A549 (cell line): Measurements from ENCODE around the gene TMEM131. TPM values are rescaled to one million over a fixed set of nuclear protein-coding genes. Genes with fewer than 3 reads are reported as not detected.

Experiments
- ATAC-seq, 2 experiments: fragments of 200-7000 bp in 1 of 2; fragments of >200 bp in 1 of 2; cut with Nextera tagmentation in 1 of 2; cut with Tn5 transposase in 1 of 2; 3 replicates each; pipeline versions ENCODE4 v1.8.0 to v1.9.1; 2018 to 2020; ENCODE audit warnings: mild to moderate bottlenecking in 1 of 2, moderate library complexity in 1 of 2
- CTCF ChIA-PET: fragments of 300-600 bp; sonication (Branson Sonifier 250); formaldehyde crosslinking; extraction: SDS; loops from one replicate; lab custom pipeline; 2021; ENCODE audit warnings: antibody characterized with exemption, inconsistent platforms; lab: Yijun Ruan, JAX
- POLR2A ChIA-PET: fragments of 350-600 bp; formaldehyde crosslinking; extraction: SDS; loops from one replicate; lab custom pipeline; 2021; ENCODE audit warnings: antibody characterized with exemption, inconsistent platforms; lab: Yijun Ruan, JAX
- DNase-seq, 2 experiments: peaks; one replicate each; pipeline versions ENCODE4 v3.0.0 to v3.0.0-alpha.2; 2011 to 2016; ENCODE audit warnings: low read depth in 1 of 2, low spot score in 1 of 2
- FAIRE-seq: peaks from 2 replicates; lab custom pipeline; 2011; peaks lifted over from hg19 to GRCh38; lab: Jason Lieb, UNC
- H3K27ac ChIP-seq, 2 experiments: fragments of >200 bp; sonication (Bioruptor Twin); formaldehyde crosslinking; 3 replicates each; pipeline ENCODE4 v1.5.1; 2016 to 2017
- H3K4me1 ChIP-seq: fragments of >200 bp; sonication (Bioruptor Twin); formaldehyde crosslinking; 3 replicates; pipeline ENCODE4 v1.6.1; 2016
- H3K4me2 ChIP-seq: fragments of >200 bp; sonication (Bioruptor Twin); formaldehyde crosslinking; 3 replicates; pipeline ENCODE4 v1.6.1; 2016
- H3K4me3 ChIP-seq: fragments of >200 bp; sonication (Bioruptor Twin); formaldehyde crosslinking; 3 replicates; pipeline ENCODE4 v1.5.1; 2016
- H3K9me3 ChIP-seq: fragments of >200 bp; sonication (Bioruptor Twin); formaldehyde crosslinking; 3 replicates; pipeline ENCODE4 v1.6.1; 2016
- BHLHE40 ChIP-seq: IDR thresholded peaks from 2 replicates; pipeline ENCODE4 v1.6.1; 2012; ENCODE audit warnings: low read depth, low read length, inconsistent platforms
- CBX8 ChIP-seq: fragments of 200-600 bp; sonication (generic); IDR thresholded peaks from 2 replicates; pipeline ENCODE4 v1.6.1; 2016
- CHD2 ChIP-seq: fragments of 150-350 bp; IDR thresholded peaks from 2 replicates; pipeline ENCODE4 v1.6.1; 2014; ENCODE audit warnings: low read length; ENCODE audit not compliant: partially characterized antibody
- CHD4 ChIP-seq: fragments of 200-600 bp; sonication (generic); IDR thresholded peaks from 2 replicates; pipeline ENCODE4 v1.6.1; 2016; ENCODE audit warnings: antibody characterized with exemption, mild to moderate bottlenecking, borderline replicate concordance
- EHF ChIP-seq: fragments of 250-450 bp; sonication (Bioruptor Pico); IDR thresholded peaks from 2 replicates; pipeline ENCODE4 v1.5.0; 2020; ENCODE audit warnings: mild to moderate bottlenecking
- EHMT2 ChIP-seq: fragments of 200-600 bp; sonication (generic); IDR thresholded peaks from 2 replicates; pipeline ENCODE4 v1.6.1; 2016; ENCODE audit warnings: antibody characterized with exemption, low read depth, mild to moderate bottlenecking, moderate library complexity
- ESRRA ChIP-seq: fragments of 150-350 bp; IDR thresholded peaks from 2 replicates; pipeline ENCODE4 v1.6.1; 2014; ENCODE audit warnings: mild to moderate bottlenecking, low read length, borderline replicate concordance
- FOSL2 ChIP-seq, 2 experiments: fragments of 450-650 bp in 1 of 2; fragments of >200 bp in 1 of 2; sonication (Bioruptor Twin) in 1 of 2; formaldehyde crosslinking; IDR thresholded peaks; 2 replicates each; pipeline versions ENCODE4 v1.5.0 to v1.6.1; 2016 to 2020; ENCODE audit warnings: mild to moderate bottlenecking in 1 of 2, moderate library complexity in 1 of 2
- FOXS1 ChIP-seq: fragments of 250-450 bp; sonication (Bioruptor Pico); IDR thresholded peaks from 2 replicates; pipeline ENCODE4 v1.5.0; 2020; ENCODE audit warnings: mild to moderate bottlenecking, moderate library complexity
- HOXB5 ChIP-seq: fragments of 250-450 bp; sonication (Bioruptor Pico); IDR thresholded peaks from 2 replicates; pipeline ENCODE4 v1.5.0; 2020; ENCODE audit warnings: mild to moderate bottlenecking, moderate library complexity
- MAFK ChIP-seq: fragments of 450-650 bp; IDR thresholded peaks from 2 replicates; pipeline ENCODE4 v1.6.1; 2014; ENCODE audit not compliant: partially characterized antibody
- NPAS2 ChIP-seq: fragments of 250-450 bp; sonication (Bioruptor Pico); IDR thresholded peaks from 2 replicates; pipeline ENCODE4 v1.8.0; 2022; ENCODE audit warnings: mild to moderate bottlenecking, moderate library complexity, borderline replicate concordance
- RAD21 ChIP-seq, 2 experiments: fragments of >200 bp in 1 of 2; sonication (Bioruptor Twin) in 1 of 2; formaldehyde crosslinking in 1 of 2; IDR thresholded peaks in 1 of 2; conservative IDR thresholded peaks in 1 of 2; 2 replicates in 1 of 2; 3 replicates in 1 of 2; pipeline ENCODE4 v1.6.1; 2012 to 2018; ENCODE audit warnings: inconsistent platforms in 1 of 2
- RARB ChIP-seq: fragments of 250-450 bp; sonication (Bioruptor Pico); IDR thresholded peaks from 2 replicates; pipeline ENCODE4 v1.8.0; 2021; ENCODE audit warnings: mild to moderate bottlenecking, moderate library complexity
- RCOR1 ChIP-seq: fragments of 150-350 bp; IDR thresholded peaks from 2 replicates; pipeline ENCODE4 v1.6.1; 2014; ENCODE audit warnings: antibody characterized with exemption, low read length, low read depth
- RFX5 ChIP-seq: fragments of 450-650 bp; IDR thresholded peaks from 2 replicates; pipeline ENCODE4 v1.7.1; 2014; ENCODE audit warnings: antibody characterized with exemption, mild to moderate bottlenecking, moderate library complexity
- RNF2 ChIP-seq: fragments of 200-600 bp; sonication (generic); IDR thresholded peaks from 2 replicates; pipeline ENCODE4 v1.6.1; 2016; ENCODE audit warnings: low read depth, mild to moderate bottlenecking, antibody characterized with exemption, moderate library complexity, borderline replicate concordance
- SREBF2 ChIP-seq: fragments of 450-650 bp; IDR thresholded peaks from 2 replicates; pipeline ENCODE4 v1.6.1; 2014; ENCODE audit warnings: mild to moderate bottlenecking, moderate library complexity
- TP53 ChIP-seq: fragments of 250-450 bp; sonication (Bioruptor Pico); IDR thresholded peaks from 2 replicates; pipeline ENCODE4 v1.5.0; 2021; ENCODE audit warnings: mild to moderate bottlenecking, moderate library complexity
- ZC3H11A ChIP-seq: fragments of 450-650 bp; IDR thresholded peaks from 2 replicates; pipeline ENCODE4 v1.6.1; 2014; ENCODE audit warnings: antibody characterized with exemption, mild to moderate bottlenecking
- ZFP36 ChIP-seq: fragments of 450-650 bp; IDR thresholded peaks from 2 replicates; pipeline ENCODE4 v1.6.1; 2014; ENCODE audit warnings: borderline replicate concordance; ENCODE audit not compliant: partially characterized antibody
- ZNF302 ChIP-seq: fragments of 250-450 bp; sonication (Bioruptor Pico); IDR thresholded peaks from 2 replicates; pipeline ENCODE4 v1.9.0; 2021; ENCODE audit warnings: inconsistent platforms, mild to moderate bottlenecking, moderate library complexity
- WGBS: methylation state at CpG from one replicate; pipeline ENCODE4 v1.1.6; 2017; ENCODE audit errors: missing lambda C conversion rate; 5-methylcytosine and 5-hydroxymethylcytosine counted together
- polyA plus RNA-seq, 4 experiments: library from polyadenylated mRNA; depleted of rRNA in 3 of 4; stranded (reverse); fragments of >200 nt; fragmentation: RNase III in 1 of 4; extraction: RNeasy Plus Mini Kit Qiagen cat#74134 plus additional on column Dnase treatment in 1 of 4; gene quantifications; 2 replicates in 3 of 4; 3 replicates in 1 of 4; pipeline ENCODE4 v1.2.3, GENCODE V29; 2011 to 2017
- TF ChIP-seq, protein P1 (sequence below): fragments of 150-350 bp; IDR thresholded peaks from 2 replicates; pipeline ENCODE4 v1.6.1; 2014; ENCODE audit warnings: low read depth, mild to moderate bottlenecking, low read length
- TF ChIP-seq, protein P2 (sequence below): IDR thresholded peaks from 2 replicates; pipeline ENCODE4 v1.6.1; 2012
- TF ChIP-seq, protein P3 (sequence below): fragments of >200 bp; sonication (Bioruptor Twin); formaldehyde crosslinking; IDR thresholded peaks from 3 replicates; pipeline ENCODE4 v1.5.1; 2016
- TF ChIP-seq, protein P4 (sequence below): fragments of 250-450 bp; sonication (Bioruptor Pico); IDR thresholded peaks from 2 replicates; pipeline ENCODE4 v1.5.0; 2020; ENCODE audit warnings: low read depth, mild to moderate bottlenecking, moderate library complexity
- TF ChIP-seq, protein P5 (sequence below): fragments of 250-450 bp; sonication (Bioruptor Pico); IDR thresholded peaks from 2 replicates; pipeline ENCODE4 v1.5.0; 2021; ENCODE audit warnings: mild to moderate bottlenecking, moderate library complexity, borderline replicate concordance

Gene TMEM131
- polyA plus RNA-seq, 2 of the 4 experiments (the other 2 are of a cell fraction), result 14.5 to 21.8 TPM

DNA sequence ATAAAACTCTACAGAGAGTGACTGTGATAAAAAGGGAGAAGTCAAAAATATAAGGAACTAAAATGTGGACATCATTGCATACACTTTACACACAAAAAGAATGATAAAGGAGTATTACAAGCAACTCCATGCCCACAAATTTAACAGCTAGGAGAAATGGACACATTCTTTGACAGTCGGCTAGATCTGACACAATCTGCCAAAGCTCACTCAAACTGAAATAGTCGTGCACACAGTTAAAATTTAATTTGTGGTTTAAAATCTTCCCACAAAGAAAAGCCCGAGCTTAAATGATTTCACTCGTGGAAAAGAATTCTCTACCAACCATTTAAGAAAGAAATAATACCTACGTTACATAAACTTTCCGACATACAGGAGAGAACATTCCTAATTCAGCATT, 149.9 kb downstream of the TMEM131 start:
- no peak for ATAC-seq
- FAIRE-seq, result no peak
- WGBS, result 90% methylated on average over 6 of the region's 6 CpGs
- H3K4me1 ChIP-seq, result no peaks in the 10 kb centered on the region; the same call in 2 of the 3 replicates
- H3K4me2 ChIP-seq, result no peak overlapping the region
- POLR2A ChIA-PET, result interaction anchor here (0.7 kb wide), 1 partner anchor 761 kb away, joined by 3 read pairs; no protein-coding TSS in a partner anchor
- DNase-seq, result no peak
- TF ChIP-seq MAFK (no peak), TP53 (no peak), NPAS2 (no peak), FOSL2 (IDR thresholded peaks at IDR 0.05) (no peak), FOSL2 (CRISPR knock-in tag; IDR thresholded peaks at IDR 0.05) (no peak), EHMT2 (no peak), ZFP36 (no peak), RNF2 (no peak), ZC3H11A (no peak), RCOR1 (no peak), HOXB5 (no peak), ZNF302 (CRISPR knock-in tag) (no peak), BHLHE40 (no peak), EHF (CRISPR knock-in tag) (no peak), RFX5 (no peak), ESRRA (no peak), SREBF2 (no peak), CHD4 (no peak)
- TF ChIP-seq, protein P1, sequence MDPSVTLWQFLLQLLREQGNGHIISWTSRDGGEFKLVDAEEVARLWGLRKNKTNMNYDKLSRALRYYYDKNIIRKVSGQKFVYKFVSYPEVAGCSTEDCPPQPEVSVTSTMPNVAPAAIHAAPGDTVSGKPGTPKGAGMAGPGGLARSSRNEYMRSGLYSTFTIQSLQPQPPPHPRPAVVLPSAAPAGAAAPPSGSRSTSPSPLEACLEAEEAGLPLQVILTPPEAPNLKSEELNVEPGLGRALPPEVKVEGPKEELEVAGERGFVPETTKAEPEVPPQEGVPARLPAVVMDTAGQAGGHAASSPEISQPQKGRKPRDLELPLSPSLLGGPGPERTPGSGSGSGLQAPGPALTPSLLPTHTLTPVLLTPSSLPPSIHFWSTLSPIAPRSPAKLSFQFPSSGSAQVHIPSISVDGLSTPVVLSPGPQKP, result no peak
- TF ChIP-seq, protein P2, sequence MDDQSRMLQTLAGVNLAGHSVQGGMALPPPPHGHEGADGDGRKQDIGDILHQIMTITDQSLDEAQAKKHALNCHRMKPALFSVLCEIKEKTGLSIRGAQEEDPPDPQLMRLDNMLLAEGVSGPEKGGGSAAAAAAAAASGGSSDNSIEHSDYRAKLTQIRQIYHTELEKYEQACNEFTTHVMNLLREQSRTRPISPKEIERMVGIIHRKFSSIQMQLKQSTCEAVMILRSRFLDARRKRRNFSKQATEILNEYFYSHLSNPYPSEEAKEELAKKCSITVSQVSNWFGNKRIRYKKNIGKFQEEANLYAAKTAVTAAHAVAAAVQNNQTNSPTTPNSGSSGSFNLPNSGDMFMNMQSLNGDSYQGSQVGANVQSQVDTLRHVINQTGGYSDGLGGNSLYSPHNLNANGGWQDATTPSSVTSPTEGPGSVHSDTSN, result no peak
- TF ChIP-seq, protein P3, sequence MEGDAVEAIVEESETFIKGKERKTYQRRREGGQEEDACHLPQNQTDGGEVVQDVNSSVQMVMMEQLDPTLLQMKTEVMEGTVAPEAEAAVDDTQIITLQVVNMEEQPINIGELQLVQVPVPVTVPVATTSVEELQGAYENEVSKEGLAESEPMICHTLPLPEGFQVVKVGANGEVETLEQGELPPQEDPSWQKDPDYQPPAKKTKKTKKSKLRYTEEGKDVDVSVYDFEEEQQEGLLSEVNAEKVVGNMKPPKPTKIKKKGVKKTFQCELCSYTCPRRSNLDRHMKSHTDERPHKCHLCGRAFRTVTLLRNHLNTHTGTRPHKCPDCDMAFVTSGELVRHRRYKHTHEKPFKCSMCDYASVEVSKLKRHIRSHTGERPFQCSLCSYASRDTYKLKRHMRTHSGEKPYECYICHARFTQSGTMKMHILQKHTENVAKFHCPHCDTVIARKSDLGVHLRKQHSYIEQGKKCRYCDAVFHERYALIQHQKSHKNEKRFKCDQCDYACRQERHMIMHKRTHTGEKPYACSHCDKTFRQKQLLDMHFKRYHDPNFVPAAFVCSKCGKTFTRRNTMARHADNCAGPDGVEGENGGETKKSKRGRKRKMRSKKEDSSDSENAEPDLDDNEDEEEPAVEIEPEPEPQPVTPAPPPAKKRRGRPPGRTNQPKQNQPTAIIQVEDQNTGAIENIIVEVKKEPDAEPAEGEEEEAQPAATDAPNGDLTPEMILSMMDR, result no peak
- no peak overlapping the region for H3K4me3 ChIP-seq
- CTCF ChIA-PET, result no interaction called here
- H3K27ac ChIP-seq, result no peak overlapping the region
- no peaks in the 10 kb centered on the region for H3K9me3 ChIP-seq

DNA sequence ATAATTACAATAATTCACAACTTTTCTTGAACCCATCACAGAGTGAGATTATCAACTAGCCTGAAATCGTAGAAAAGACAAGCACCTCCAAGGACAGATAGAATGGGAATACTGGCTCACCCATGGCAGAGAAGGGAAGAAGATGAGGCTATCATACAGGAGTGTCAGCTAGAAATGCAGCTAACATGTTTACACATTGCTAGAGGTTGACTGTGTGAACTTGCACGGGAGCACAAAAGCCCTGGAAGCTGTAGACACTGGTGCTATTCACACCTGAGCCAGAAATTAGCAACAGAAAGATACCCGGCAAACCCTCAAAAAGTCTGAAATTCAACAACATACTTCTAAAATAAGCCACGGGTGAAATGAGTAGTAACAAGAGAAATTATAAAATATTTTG, 150.6 kb downstream of the TMEM131 start:
- H3K4me3 ChIP-seq, result no peak overlapping the region
- TF ChIP-seq CBX8 (no peak), FOXS1 (CRISPR knock-in tag) (no peak), CHD2 (no peak), RAD21 (conservative IDR thresholded peaks at IDR 0.05 in 1 of 2, IDR thresholded peaks at IDR 0.05 in 1 of 2) (no peak), ZC3H11A (no peak), ZFP36 (no peak), RARB (CRISPR knock-in tag) (no peak)
- TF ChIP-seq, protein P2, result no peak
- TF ChIP-seq, protein P4, sequence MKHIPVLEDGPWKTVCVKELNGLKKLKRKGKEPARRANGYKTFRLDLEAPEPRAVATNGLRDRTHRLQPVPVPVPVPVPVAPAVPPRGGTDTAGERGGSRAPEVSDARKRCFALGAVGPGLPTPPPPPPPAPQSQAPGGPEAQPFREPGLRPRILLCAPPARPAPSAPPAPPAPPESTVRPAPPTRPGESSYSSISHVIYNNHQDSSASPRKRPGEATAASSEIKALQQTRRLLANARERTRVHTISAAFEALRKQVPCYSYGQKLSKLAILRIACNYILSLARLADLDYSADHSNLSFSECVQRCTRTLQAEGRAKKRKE, result no peak
- TF ChIP-seq, protein P5, sequence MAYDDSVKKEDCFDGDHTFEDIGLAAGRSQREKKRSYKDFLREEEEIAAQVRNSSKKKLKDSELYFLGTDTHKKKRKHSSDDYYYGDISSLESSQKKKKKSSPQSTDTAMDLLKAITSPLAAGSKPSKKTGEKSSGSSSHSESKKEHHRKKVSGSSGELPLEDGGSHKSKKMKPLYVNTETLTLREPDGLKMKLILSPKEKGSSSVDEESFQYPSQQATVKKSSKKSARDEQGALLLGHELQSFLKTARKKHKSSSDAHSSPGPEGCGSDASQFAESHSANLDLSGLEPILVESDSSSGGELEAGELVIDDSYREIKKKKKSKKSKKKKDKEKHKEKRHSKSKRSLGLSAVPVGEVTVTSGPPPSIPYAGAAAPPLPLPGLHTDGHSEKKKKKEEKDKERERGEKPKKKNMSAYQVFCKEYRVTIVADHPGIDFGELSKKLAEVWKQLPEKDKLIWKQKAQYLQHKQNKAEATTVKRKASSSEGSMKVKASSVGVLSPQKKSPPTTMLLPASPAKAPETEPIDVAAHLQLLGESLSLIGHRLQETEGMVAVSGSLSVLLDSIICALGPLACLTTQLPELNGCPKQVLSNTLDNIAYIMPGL (CRISPR knock-in tag), result no peak
- TF ChIP-seq, protein P1, result no peak
- FAIRE-seq, result no peak
- POLR2A ChIA-PET, result no interaction called here
- no peak overlapping the region for H3K4me2 ChIP-seq
- H3K9me3 ChIP-seq, result no peaks in the 10 kb centered on the region
- ATAC-seq, result no peak
- DNase-seq, result no peak
- no peak overlapping the region for H3K27ac ChIP-seq
- WGBS, result 71% methylated on average over 4 of the region's 4 CpGs
- CTCF ChIA-PET, result no interaction called here
- no peaks in the 10 kb centered on the region; the same call in 2 of the 3 replicates for H3K4me1 ChIP-seq
